Measurements from ENCODE around the gene INPP5J.
"Not testable (repeated sequence)": the region's sequence is repeated elsewhere in the genome, so short reads cannot be mapped to it uniquely, and the experiment has no call there.

INPP5J gene

GRCh38 chr22:31088233-31088986, 34.4 kb upstream of the INPP5J start:
- DNase-seq (ENCODE audit: low spot score) (no peak), FAIRE-seq (no peak)

GRCh38 chr22:31089160-31090100, 33.3 kb upstream of the INPP5J start:
- FAIRE-seq (no peak), DNase-seq (ENCODE audit: low spot score) (no peak)

- no peak for FAIRE-seq
- no peak for DNase-seq (ENCODE audit: low spot score)
Measured at GRCh38 chr22:31090217-31091085, 32.3 kb upstream of the INPP5J start.

- DNase-seq (ENCODE audit: low spot score) (no peak), FAIRE-seq (no peak)
Measured at GRCh38 chr22:31091106-31091975, 31.4 kb upstream of the INPP5J start.

- DNase-seq (ENCODE audit: low spot score) (no peak), FAIRE-seq (no peak)
Measured at GRCh38 chr22:31092161-31092560, 30.6 kb upstream of the INPP5J start.

GRCh38 chr22:31093086-31093850, 29.5 kb upstream of the INPP5J start:
- FAIRE-seq, result no peak
- DNase-seq (ENCODE audit: low spot score), result no peak

- FAIRE-seq (no peak), DNase-seq (ENCODE audit: low spot score) (no peak)
Measured at GRCh38 chr22:31094021-31094551, 28.7 kb upstream of the INPP5J start.

- FAIRE-seq, result no peak
- no peak for DNase-seq (ENCODE audit: low spot score)
Measured at GRCh38 chr22:31094741-31095140, 28.0 kb upstream of the INPP5J start.

GRCh38 chr22:31095637-31096249, 27.0 kb upstream of the INPP5J start:
- no peak for DNase-seq (ENCODE audit: low spot score)

GRCh38 chr22:31096657-31097279, 26.0 kb upstream of the INPP5J start:
- FAIRE-seq (no peak), DNase-seq (ENCODE audit: low spot score) (no peak)

More at GRCh38 chr22:31095637-31096249, 27.0 kb upstream of the INPP5J start:
- FAIRE-seq, result no peak

GRCh38 chr22:31097539-31097938, 25.2 kb upstream of the INPP5J start:
- not testable (repeated sequence) for DNase-seq (ENCODE audit: low spot score); FAIRE-seq

- no peak for FAIRE-seq
- no peak for DNase-seq (ENCODE audit: low spot score)
Measured at GRCh38 chr22:31097941-31098631, 24.7 kb upstream of the INPP5J start.

- FAIRE-seq, result no peak
- DNase-seq (ENCODE audit: low spot score), result no peak
Measured at GRCh38 chr22:31098632-31099110, 24.1 kb upstream of the INPP5J start.

- no peak for DNase-seq (ENCODE audit: low spot score)
- FAIRE-seq, result no peak
Measured at GRCh38 chr22:31099386-31099785, 23.4 kb upstream of the INPP5J start.

GRCh38 chr22:31099841-31100761, 22.7 kb upstream of the INPP5J start:
- DNase-seq (ENCODE audit: low spot score) (no peak), FAIRE-seq (no peak)

- no peak for DNase-seq (ENCODE audit: low spot score)
- FAIRE-seq, result no peak
Measured at GRCh38 chr22:31100762-31101525, 21.8 kb upstream of the INPP5J start.
